Thyroid gland (tissue), 4 donors: ENCODE results near the gene CCDC196.

Source experiments
- CTCF ChIP-seq, 6 experiments: fragments of 200-600 bp in 3 of 6; fragments of 450-650 bp in 3 of 6; sonication (generic) in 3 of 6; IDR thresholded peaks; one replicate each; pipeline ENCODE4 v1.5.1; 2016 to 2019; ENCODE audit warnings: antibody characterized with exemption in 6 of 6, mild to moderate bottlenecking in 2 of 6, inconsistent platforms in 1 of 6, moderate library complexity in 1 of 6
- POLR2A ChIP-seq, 2 donors: fragments of 450-650 bp; IDR thresholded peaks; one replicate each; pipeline ENCODE4 v1.6.1; 2017; ENCODE audit warnings: antibody characterized with exemption in 2 of 2, mild to moderate bottlenecking in 2 of 2, moderate library complexity in 1 of 2

DNA sequence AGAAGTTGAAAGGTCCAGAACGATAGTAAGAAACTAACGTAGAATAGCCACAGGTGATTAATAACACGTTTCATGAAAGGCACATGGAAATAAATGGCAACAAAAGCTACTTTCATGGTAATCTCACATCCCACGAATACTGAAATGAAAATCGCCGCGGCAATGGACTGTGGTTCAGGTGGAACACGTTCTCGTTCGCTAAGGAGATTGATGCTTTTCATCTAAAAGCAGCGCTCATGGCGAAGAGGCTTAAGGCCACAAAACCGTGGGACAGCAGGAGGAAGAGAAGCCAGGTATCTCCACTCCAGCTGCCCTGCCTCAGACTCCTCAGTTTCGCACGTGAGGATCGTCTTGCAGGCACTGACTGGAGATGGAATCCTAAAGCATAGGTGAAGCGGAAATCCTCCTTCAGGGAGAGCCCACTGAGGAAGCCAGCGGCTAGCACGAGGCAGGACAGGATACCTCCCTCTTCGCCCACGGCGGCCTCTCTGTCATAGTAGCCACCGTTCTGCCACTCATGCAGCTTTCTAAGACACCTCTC, 21.1 kb downstream of the CCDC196 start:
- TF ChIP-seq CTCF (IDR thresholded peaks at IDR 0.05) (no peak), POLR2A (IDR thresholded peaks at IDR 0.05) (no peak)
